Esophagus (tissue), 2 donors: ENCODE results near the gene MRPL21. TPM values are rescaled to one million over a fixed set of nuclear protein-coding genes. Genes with fewer than 3 reads are reported as not detected.
A peak's percentile ranks its signal among the peaks of the same experiment; 100 is the strongest.

Experiments
- H3K27ac ChIP-seq, 2 donors: one replicate each; pipeline ENCODE4 v1.5.1; 2013; ENCODE audit warnings: low read depth in 2 of 2, mild to moderate bottlenecking in 2 of 2, inconsistent platforms in 1 of 2, low read length in 1 of 2, moderate library complexity in 1 of 2
- H3K27me3 ChIP-seq, 2 donors: one replicate each; pipeline ENCODE4 v1.6.1; 2013; ENCODE audit warnings: low read length in 2 of 2, control low read depth in 1 of 2, mild to moderate bottlenecking in 1 of 2; ENCODE audit not compliant: insufficient read depth in 2 of 2, control insufficient read depth in 1 of 2
- H3K36me3 ChIP-seq, 2 donors: one replicate each; pipeline ENCODE4 v1.6.1; 2013; ENCODE audit warnings: low read length in 1 of 2; ENCODE audit not compliant: control insufficient read depth in 2 of 2, insufficient read depth in 2 of 2
- H3K4me1 ChIP-seq, 2 donors: one replicate each; pipeline ENCODE4 v1.6.1; 2013; ENCODE audit warnings: low read length in 1 of 2; ENCODE audit not compliant: control insufficient read depth in 2 of 2, insufficient read depth in 2 of 2
- H3K4me3 ChIP-seq, 2 donors: one replicate each; pipeline ENCODE4 v1.5.1; 2013; ENCODE audit warnings: low read length in 2 of 2, mild to moderate bottlenecking in 2 of 2, low read depth in 1 of 2, moderate library complexity in 1 of 2
- H3K9me3 ChIP-seq, 2 donors: one replicate each; pipeline ENCODE4 v1.6.1; 2013; ENCODE audit warnings: mild to moderate bottlenecking in 2 of 2, low read depth in 1 of 2, low read length in 1 of 2, moderate library complexity in 1 of 2; ENCODE audit not compliant: control insufficient read depth in 2 of 2, insufficient read depth in 1 of 2
- WGBS, 2 donors: extraction: QIAGEN DNeasy Blood & Tissue Kit; methylation state at CpG; one replicate each; pipeline ENCODE4 v1.1.7; 2013; 5-methylcytosine and 5-hydroxymethylcytosine counted together
- polyA plus RNA-seq, 2 donors: library from polyadenylated mRNA; stranded (reverse); fragments of 200-250 nt; gene quantifications; one replicate each; pipeline ENCODE4 v1.2.3, GENCODE V29; 2013
- donor health status: healthy with polysubstance abuse.
- donor health status: Bipolar disorder and iron deficiency.

MRPL21 gene
- polyA plus RNA-seq, 2 donors = 63.0 to 77.6 TPM

- Histone ChIP-seq H3K27ac (no peak overlapping the region), H3K36me3 (peaks cover 19 to 50% of the 10 kb centered on the region in 2 donors), H3K4me3 (no peak overlapping the region), H3K9me3 (no peaks in the 10 kb centered on the region), H3K4me1 (no peaks in the 10 kb centered on the region), H3K27me3 (no peaks in the 10 kb centered on the region)
- WGBS, 2 donors = 87 to 93% methylated on average over 5 of the region's 5 CpGs
Observed at GRCh38 chr11:68912254-68912653, 8.6 kb upstream of the MRPL21 start.

GRCh38 chr11:68911731-68912130 lies 8.1 kb upstream of the MRPL21 start:
- Histone ChIP-seq H3K27me3 (no peaks in the 10 kb centered on the region), H3K4me1 (no peaks in the 10 kb centered on the region), H3K27ac (no peak overlapping the region), H3K36me3 (peaks cover 19 to 50% of the 10 kb centered on the region in 2 donors), H3K9me3 (no peaks in the 10 kb centered on the region), H3K4me3 (no peak overlapping the region)
- 95 to 96% methylated on average over 16 of the region's 16 CpGs for WGBS, 2 donors

- H3K36me3 ChIP-seq = peaks cover 14 to 43% of the 10 kb centered on the region in 2 donors
- no peak overlapping the region for H3K27ac ChIP-seq
- H3K4me1 ChIP-seq = no peaks in the 10 kb centered on the region
- no peak overlapping the region for H3K4me3 ChIP-seq
- no peaks in the 10 kb centered on the region for H3K27me3 ChIP-seq
- H3K9me3 ChIP-seq = no peaks in the 10 kb centered on the region
- WGBS, 2 donors = 80 to 90% methylated on average over 8 of the region's 8 CpGs
Observed at GRCh38 chr11:68910965-68911364, 7.3 kb upstream of the MRPL21 start.

GRCh38 chr11:68908273-68908672 lies 4.6 kb upstream of the MRPL21 start:
- H3K9me3 ChIP-seq = no peaks in the 10 kb centered on the region
- H3K27ac ChIP-seq = no peak overlapping the region
- H3K4me3 ChIP-seq = no peak overlapping the region
- peaks cover 11 to 25% of the 10 kb centered on the region in 2 donors for H3K36me3 ChIP-seq
- WGBS, 2 donors = 92% methylated on average over 5 of the region's 5 CpGs
- H3K27me3 ChIP-seq = no peaks in the 10 kb centered on the region
- peaks cover 0 to 3% of the 10 kb centered on the region in 2 donors for H3K4me1 ChIP-seq

GRCh38 chr11:68905421-68906360 lies 2.1 kb upstream of the MRPL21 start:
- Histone ChIP-seq H3K9me3 (no peaks in the 10 kb centered on the region), H3K27me3 (no peaks in the 10 kb centered on the region), H3K4me3 (no peak overlapping the region), H3K27ac (no peak overlapping the region), H3K4me1 (peaks cover 0 to 3% of the 10 kb centered on the region in 2 donors), H3K36me3 (peaks cover 4 to 12% of the 10 kb centered on the region in 2 donors)
- WGBS, 2 donors = 85 to 87% methylated on average over 23 of the region's 23 CpGs

GRCh38 chr11:68904248-68904847 lies 716 bp upstream of the MRPL21 start:
- no peaks in the 10 kb centered on the region for H3K9me3 ChIP-seq
- H3K27ac ChIP-seq = peak overlapping the region; percentile 82 to 94
- 0 to 2% methylated on average over 24 of the region's 24 CpGs for WGBS, 2 donors
- H3K4me3 ChIP-seq = peak overlapping the region; percentile 89 to 99
- peaks cover 0 to 3% of the 10 kb centered on the region in 2 donors for H3K4me1 ChIP-seq
- H3K27me3 ChIP-seq = no peaks in the 10 kb centered on the region
- peaks cover 9 to 13% of the 10 kb centered on the region in 2 donors for H3K36me3 ChIP-seq

- no peak overlapping the region for H3K27ac ChIP-seq
- no peaks in the 10 kb centered on the region for H3K27me3 ChIP-seq
- H3K9me3 ChIP-seq = no peaks in the 10 kb centered on the region
- H3K36me3 ChIP-seq = peaks cover 16 to 37% of the 10 kb centered on the region in 2 donors
- WGBS, 2 donors = 87 to 90% methylated on average over 9 of the region's 9 CpGs
- peaks cover 0 to 3% of the 10 kb centered on the region in 2 donors for H3K4me1 ChIP-seq
- H3K4me3 ChIP-seq = no peak overlapping the region
Observed at GRCh38 chr11:68900835-68901381, 2.7 kb downstream of the MRPL21 start.

- Histone ChIP-seq H3K36me3 (peaks cover 16 to 40% of the 10 kb centered on the region in 2 donors), H3K9me3 (no peaks in the 10 kb centered on the region), H3K4me1 (no peaks in the 10 kb centered on the region), H3K4me3 (no peak overlapping the region), H3K27ac (no peak overlapping the region), H3K27me3 (no peaks in the 10 kb centered on the region)
- 92% methylated on average over 9 of the region's 9 CpGs for WGBS, 2 donors
Observed at GRCh38 chr11:68897441-68897840, 6.2 kb downstream of the MRPL21 start.

- Histone ChIP-seq H3K4me3 (no peak overlapping the region), H3K27ac (no peak overlapping the region), H3K4me1 (peaks cover 0 to 2% of the 10 kb centered on the region in 2 donors), H3K9me3 (no peaks in the 10 kb centered on the region), H3K27me3 (no peaks in the 10 kb centered on the region), H3K36me3 (peaks cover 16 to 46% of the 10 kb centered on the region in 2 donors)
- WGBS, 2 donors = 92 to 94% methylated on average over 23 of the region's 23 CpGs
Observed at GRCh38 chr11:68896171-68896959, 7.3 kb downstream of the MRPL21 start.
